Measurements from ENCODE around the gene SCGB1C1. TPM values are rescaled to one million over a fixed set of nuclear protein-coding genes. Genes with fewer than 3 reads are reported as not detected.

SCGB1C1 gene
- total and polyA plus RNA-seq, 10 of the 15 experiments (the other 5 are each of a cell fraction or from before 2014, with no cell fraction given) = not detected

GRCh38 chr11:236774-237767, 44.2 kb downstream of the SCGB1C1 start, which contains the start of gene PSMD13 (continued):
- TF ChIP-seq ZNF687 (IDR thresholded peaks at IDR 0.05) (no peak), YBX1 (IDR thresholded peaks at IDR 0.05) (no peak), TCF3 (IDR thresholded peaks at IDR 0.05; ENCODE audit: borderline replicate concordance, insufficient read depth, low read depth, low read length) (no peak), SMARCA5 (IDR thresholded peaks at IDR 0.05) (no peak), CREM (IDR thresholded peaks at IDR 0.05; ENCODE audit: low read depth) (peak; percentile 39; the same call in 1 of the 2 replicates), MYC (IDR thresholded peaks at IDR 0.05; ENCODE audit: insufficient read depth, insufficient read length, insufficient replicate concordance, low read length, severe bottlenecking) (no peak), NFYB (IDR thresholded peaks at IDR 0.05; ENCODE audit: insufficient read depth, low read depth, low read length) (no peak), IKZF1 (conservative IDR thresholded peaks at IDR 0.05) (peak; percentile 52), SREBF2 (IDR thresholded peaks at IDR 0.05; ENCODE audit: low read length) (no peak), ZNF592 (IDR thresholded peaks at IDR 0.05) (no peak), IRF3 (IDR thresholded peaks at IDR 0.05) (no peak; the same call in 1 of the 2 replicates), ZNF217 (IDR thresholded peaks at IDR 0.05) (no peak)
- TF ChIP-seq, protein P1, sequence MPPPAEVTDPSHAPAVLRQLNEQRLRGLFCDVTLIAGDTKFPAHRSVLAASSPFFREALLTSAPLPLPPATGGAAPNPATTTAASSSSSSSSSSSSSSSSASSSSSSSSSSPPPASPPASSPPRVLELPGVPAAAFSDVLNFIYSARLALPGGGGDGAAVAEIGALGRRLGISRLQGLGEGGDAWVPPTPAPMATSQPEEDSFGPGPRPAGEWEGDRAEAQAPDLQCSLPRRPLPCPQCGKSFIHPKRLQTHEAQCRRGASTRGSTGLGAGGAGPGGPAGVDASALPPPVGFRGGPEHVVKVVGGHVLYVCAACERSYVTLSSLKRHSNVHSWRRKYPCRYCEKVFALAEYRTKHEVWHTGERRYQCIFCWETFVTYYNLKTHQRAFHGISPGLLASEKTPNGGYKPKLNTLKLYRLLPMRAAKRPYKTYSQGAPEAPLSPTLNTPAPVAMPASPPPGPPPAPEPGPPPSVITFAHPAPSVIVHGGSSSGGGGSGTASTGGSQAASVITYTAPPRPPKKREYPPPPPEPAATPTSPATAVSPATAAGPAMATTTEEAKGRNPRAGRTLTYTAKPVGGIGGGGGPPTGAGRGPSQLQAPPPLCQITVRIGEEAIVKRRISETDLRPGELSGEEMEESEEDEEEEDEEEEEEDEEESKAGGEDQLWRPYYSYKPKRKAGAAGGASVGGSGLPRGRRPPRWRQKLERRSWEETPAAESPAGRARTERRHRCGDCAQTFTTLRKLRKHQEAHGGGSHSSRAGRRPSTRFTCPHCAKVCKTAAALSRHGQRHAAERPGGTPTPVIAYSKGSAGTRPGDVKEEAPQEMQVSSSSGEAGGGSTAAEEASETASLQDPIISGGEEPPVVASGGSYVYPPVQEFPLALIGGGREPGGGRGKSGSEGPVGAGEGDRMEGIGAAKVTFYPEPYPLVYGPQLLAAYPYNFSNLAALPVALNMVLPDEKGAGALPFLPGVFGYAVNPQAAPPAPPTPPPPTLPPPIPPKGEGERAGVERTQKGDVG (CRISPR knock-in tag; IDR thresholded peaks at IDR 0.05) = no peak
